HEK293T (cell line): Measurements from ENCODE around the gene DLG4.
"Not testable (repeated sequence)": the region's sequence is repeated elsewhere in the genome, so short reads cannot be mapped to it uniquely, and the experiment has no call there.

Experiments used
- FOXK2 ChIP-seq: fragments of 450-650 bp; IDR thresholded peaks from 2 replicates; pipeline ENCODE4 v1.6.1; 2016; ENCODE audit warnings: mild to moderate bottlenecking
- FOXM1 ChIP-seq: fragments of 450-650 bp; IDR thresholded peaks from 2 replicates; pipeline ENCODE4 v1.6.1; 2017; ENCODE audit warnings: mild to moderate bottlenecking, borderline replicate concordance
- HDGF ChIP-seq: fragments of 450-650 bp; IDR thresholded peaks from 2 replicates; pipeline ENCODE4 v1.6.1; 2017; ENCODE audit warnings: antibody characterized with exemption, borderline replicate concordance
- L3MBTL2 ChIP-seq: fragments of 450-650 bp; conservative IDR thresholded peaks from 2 replicates; pipeline ENCODE4 v1.6.1; 2016; ENCODE audit warnings: mild to moderate bottlenecking
- PKNOX1 ChIP-seq: fragments of 450-650 bp; IDR thresholded peaks from 2 replicates; pipeline ENCODE4 v1.6.1; 2016
- SP1 ChIP-seq: fragments of 450-650 bp; IDR thresholded peaks from 2 replicates; pipeline ENCODE4 v1.6.1; 2017
- TARDBP ChIP-seq: fragments of 450-650 bp; IDR thresholded peaks from 2 replicates; pipeline ENCODE4 v1.6.1; 2016

- TF ChIP-seq TARDBP, FOXM1, HDGF, SP1, FOXK2, L3MBTL2, PKNOX1: not testable (repeated sequence)
These were observed 50.6 kb downstream of the DLG4 start for GRCh38 chr17:7168841-7169564.
